MM.1S (cell line): ENCODE measurements around the gene ZNF710.
A peak's percentile ranks its signal among the peaks of the same experiment; 100 is the strongest.
"Not testable (repeated sequence)": the region's sequence is repeated elsewhere in the genome, so short reads cannot be mapped to it uniquely, and the experiment has no call there.

Experiments
- DNase-seq: peaks from one replicate; pipeline ENCODE4 v3.0.0-alpha.2; 2015
- H2AFZ ChIP-seq: fragments of 300-600 bp; sonication (generic); 2 replicates; pipeline ENCODE4 v1.6.0; 2016; ENCODE audit warnings: antibody characterized with exemption, low read length
- H3F3A ChIP-seq: fragments of 300-600 bp; sonication (generic); 2 replicates; pipeline ENCODE4 v1.6.1; 2016; ENCODE audit warnings: mild to moderate bottlenecking, antibody characterized with exemption, low read length, moderate library complexity, mixed read lengths; ENCODE audit not compliant: insufficient read depth
- H3K27ac ChIP-seq: fragments of 300-600 bp; sonication (generic); 2 replicates; pipeline ENCODE4 v1.5.1; 2016; ENCODE audit warnings: mild to moderate bottlenecking, low read length
- H3K27me3 ChIP-seq: fragments of 300-600 bp; sonication (generic); replicated peaks from 2 replicates; pipeline ENCODE4 v1.6.0; 2016; ENCODE audit warnings: low read length; ENCODE audit not compliant: insufficient read depth
- H3K36me3 ChIP-seq: fragments of 300-600 bp; sonication (generic); replicated peaks from 2 replicates; pipeline ENCODE4 v1.6.1; 2016; ENCODE audit warnings: mild to moderate bottlenecking, low read length, mixed read lengths; ENCODE audit not compliant: insufficient read depth
- H3K4me1 ChIP-seq: fragments of 300-600 bp; sonication (generic); 2 replicates; pipeline ENCODE4 v1.6.1; 2016; ENCODE audit warnings: low read length, mixed read lengths
- H3K4me2 ChIP-seq: fragments of 300-600 bp; sonication (generic); 2 replicates; pipeline ENCODE4 v1.6.0; 2016; ENCODE audit warnings: low read depth, low read length
- H3K4me3 ChIP-seq: fragments of 300-600 bp; sonication (generic); 2 replicates; pipeline ENCODE4 v1.5.1; 2016; ENCODE audit warnings: low read length, mixed read lengths
- H3K79me2 ChIP-seq: fragments of 300-600 bp; sonication (generic); 2 replicates; pipeline ENCODE4 v1.6.1; 2016; ENCODE audit warnings: mixed run types, low read length, mixed read lengths
- H3K9ac ChIP-seq: fragments of 300-600 bp; sonication (generic); 2 replicates; pipeline ENCODE4 v1.6.1; 2016; ENCODE audit warnings: low read length, mixed read lengths
- H3K9me2 ChIP-seq: fragments of 300-600 bp; sonication (generic); replicated peaks from 2 replicates; pipeline ENCODE4 v1.6.1; 2016; ENCODE audit warnings: mild to moderate bottlenecking, low read length, mixed read lengths; ENCODE audit not compliant: insufficient read depth
- H3K9me3 ChIP-seq: fragments of 300-600 bp; sonication (generic); replicated peaks from 2 replicates; pipeline ENCODE4 v1.6.1; 2016; ENCODE audit warnings: mild to moderate bottlenecking, low read length, mixed read lengths; ENCODE audit not compliant: insufficient read depth
- H4K20me1 ChIP-seq: fragments of 300-600 bp; sonication (generic); 2 replicates; pipeline ENCODE4 v1.6.1; 2016; ENCODE audit warnings: mild to moderate bottlenecking, low read length, moderate library complexity, mixed read lengths; ENCODE audit not compliant: insufficient read depth
- EZH2 ChIP-seq: fragments of 300-600 bp; sonication (generic); optimal IDR thresholded peaks from 2 replicates; pipeline ENCODE3; 2017; ENCODE audit warnings: low read depth, mild to moderate bottlenecking, antibody characterized with exemption, low read length, mixed read lengths
- EZH2phosphoT487 ChIP-seq: fragments of 300-600 bp; sonication (generic); IDR thresholded peaks from 2 replicates; pipeline ENCODE4 v1.6.1; 2018; ENCODE audit warnings: antibody characterized with exemption, low read length
- TF ChIP-seq, protein P1 (sequence below): fragments of 300-600 bp; sonication (generic); IDR thresholded peaks from 2 replicates; pipeline ENCODE4 v1.5.1; 2016; ENCODE audit warnings: antibody characterized with exemption, low read length, mixed read lengths

Gene ZNF710

DNA sequence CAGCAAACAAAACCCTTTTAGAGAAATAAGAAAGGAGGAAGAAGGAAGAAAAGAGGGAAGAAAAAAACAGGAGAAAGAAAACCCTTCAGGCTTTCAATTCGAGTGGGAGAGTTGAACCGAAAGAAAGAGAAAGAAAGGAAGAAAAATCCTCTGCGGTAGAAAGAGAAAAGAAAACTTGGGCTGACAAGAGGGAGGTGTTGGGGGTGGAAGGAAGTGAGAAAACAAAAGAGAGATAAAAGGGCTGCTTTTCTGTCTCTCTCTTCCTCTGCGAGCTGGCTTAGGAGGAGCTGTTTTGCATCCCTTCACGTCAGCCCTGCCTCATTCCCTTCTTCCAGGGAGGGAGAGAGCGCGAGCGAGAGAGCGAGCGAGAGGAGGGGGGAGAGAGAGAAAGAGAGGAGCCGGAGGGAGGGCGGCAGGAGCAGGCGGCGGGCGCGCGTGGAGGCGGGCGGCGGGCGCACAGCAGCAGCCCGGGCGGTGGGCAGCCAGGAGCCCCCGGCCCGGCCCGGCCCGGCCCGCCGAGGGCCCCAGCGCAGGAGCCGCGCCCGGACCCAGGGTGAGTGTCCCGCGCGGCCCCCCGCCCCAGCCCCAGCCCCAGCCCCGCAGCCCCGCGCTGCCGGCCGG, at the start of gene ZNF710:
ZNF710 (plus strand) TSS at position 263 of the 621 bp plus-strand sequence. CDS start 65,814 bp downstream, outside the sequence.
- no peaks in the 10 kb centered on the region for H3K27me3 ChIP-seq
- no peak for TF ChIP-seq EZH2
- TF ChIP-seq, protein P1, sequence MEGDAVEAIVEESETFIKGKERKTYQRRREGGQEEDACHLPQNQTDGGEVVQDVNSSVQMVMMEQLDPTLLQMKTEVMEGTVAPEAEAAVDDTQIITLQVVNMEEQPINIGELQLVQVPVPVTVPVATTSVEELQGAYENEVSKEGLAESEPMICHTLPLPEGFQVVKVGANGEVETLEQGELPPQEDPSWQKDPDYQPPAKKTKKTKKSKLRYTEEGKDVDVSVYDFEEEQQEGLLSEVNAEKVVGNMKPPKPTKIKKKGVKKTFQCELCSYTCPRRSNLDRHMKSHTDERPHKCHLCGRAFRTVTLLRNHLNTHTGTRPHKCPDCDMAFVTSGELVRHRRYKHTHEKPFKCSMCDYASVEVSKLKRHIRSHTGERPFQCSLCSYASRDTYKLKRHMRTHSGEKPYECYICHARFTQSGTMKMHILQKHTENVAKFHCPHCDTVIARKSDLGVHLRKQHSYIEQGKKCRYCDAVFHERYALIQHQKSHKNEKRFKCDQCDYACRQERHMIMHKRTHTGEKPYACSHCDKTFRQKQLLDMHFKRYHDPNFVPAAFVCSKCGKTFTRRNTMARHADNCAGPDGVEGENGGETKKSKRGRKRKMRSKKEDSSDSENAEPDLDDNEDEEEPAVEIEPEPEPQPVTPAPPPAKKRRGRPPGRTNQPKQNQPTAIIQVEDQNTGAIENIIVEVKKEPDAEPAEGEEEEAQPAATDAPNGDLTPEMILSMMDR = no peak
- no peak for TF ChIP-seq EZH2phosphoT487
- H3K9ac ChIP-seq = peak within 1 kb of the TSS; percentile 76
- H3K27ac ChIP-seq = peak within 1 kb of the TSS; percentile 39; the same call in 1 of the 2 replicates
- H3K4me1 ChIP-seq = peaks cover 4% of the 10 kb centered on the region; the same call in 1 of the 2 replicates
- no peaks in the 10 kb centered on the region for H4K20me1 ChIP-seq
- H3K36me3 ChIP-seq = no peaks in the 10 kb centered on the region
- H3K4me3 ChIP-seq = peak within 1 kb of the TSS; percentile 89
- H3K9me2 ChIP-seq = no peaks in the 10 kb centered on the region
- H2AFZ ChIP-seq = peak within 1 kb of the TSS; percentile 44
- no peaks in the 10 kb centered on the region for H3K9me3 ChIP-seq
- peak; percentile 27 for DNase-seq
- H3K4me2 ChIP-seq = peak within 1 kb of the TSS; percentile 59
- peaks cover 13% of the 10 kb centered on the region; the same call in 1 of the 2 replicates for H3F3A ChIP-seq
- H3K79me2 ChIP-seq = peaks cover 38% of the 10 kb centered on the region

DNA sequence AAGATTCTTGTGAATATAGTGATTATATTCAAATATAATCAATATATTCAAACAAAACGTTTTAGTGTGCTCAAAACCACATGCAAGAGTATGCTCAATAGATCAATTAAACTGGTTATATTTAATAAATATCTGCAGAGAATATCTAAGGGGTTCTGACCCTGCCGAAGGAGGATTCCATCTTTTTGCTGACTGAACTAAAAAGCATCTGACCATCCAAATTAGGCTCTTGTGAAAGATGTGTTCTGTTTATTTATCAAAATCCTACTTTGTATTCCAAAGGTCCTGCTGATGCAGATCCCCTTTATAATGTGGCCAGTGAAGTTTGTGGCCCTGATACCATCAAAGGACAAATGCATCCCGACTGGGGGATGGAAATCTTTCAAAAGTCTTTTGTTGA, 46.6 kb upstream of the ZNF710 start:
- no peak for TF ChIP-seq EZH2
- TF ChIP-seq EZH2phosphoT487 = no peak
- H3F3A ChIP-seq = no peaks in the 10 kb centered on the region
- no peak overlapping the region for H3K9ac ChIP-seq
- no peaks in the 10 kb centered on the region for H3K9me2 ChIP-seq
- H3K4me3 ChIP-seq = no peak overlapping the region
- H3K27me3 ChIP-seq = no peaks in the 10 kb centered on the region
- no peak overlapping the region for H2AFZ ChIP-seq
- DNase-seq = no peak
- H4K20me1 ChIP-seq = no peaks in the 10 kb centered on the region
- H3K79me2 ChIP-seq = no peaks in the 10 kb centered on the region
- H3K9me3 ChIP-seq = no peaks in the 10 kb centered on the region
- H3K4me1 ChIP-seq = no peaks in the 10 kb centered on the region
- no peaks in the 10 kb centered on the region for H3K36me3 ChIP-seq
- no peak overlapping the region for H3K27ac ChIP-seq
- no peak overlapping the region for H3K4me2 ChIP-seq

GRCh38 chr15:89955449-89955998, 45.6 kb upstream of the ZNF710 start:
- H3K9me2 ChIP-seq, H3K4me2 ChIP-seq, H3K9me3 ChIP-seq, H3K4me3 ChIP-seq, H3K79me2 ChIP-seq, DNase-seq, H3F3A ChIP-seq, H3K9ac ChIP-seq, H3K4me1 ChIP-seq, H3K27ac ChIP-seq, H3K27me3 ChIP-seq, H3K36me3 ChIP-seq, H4K20me1 ChIP-seq, H2AFZ ChIP-seq: not testable (repeated sequence)

DNA sequence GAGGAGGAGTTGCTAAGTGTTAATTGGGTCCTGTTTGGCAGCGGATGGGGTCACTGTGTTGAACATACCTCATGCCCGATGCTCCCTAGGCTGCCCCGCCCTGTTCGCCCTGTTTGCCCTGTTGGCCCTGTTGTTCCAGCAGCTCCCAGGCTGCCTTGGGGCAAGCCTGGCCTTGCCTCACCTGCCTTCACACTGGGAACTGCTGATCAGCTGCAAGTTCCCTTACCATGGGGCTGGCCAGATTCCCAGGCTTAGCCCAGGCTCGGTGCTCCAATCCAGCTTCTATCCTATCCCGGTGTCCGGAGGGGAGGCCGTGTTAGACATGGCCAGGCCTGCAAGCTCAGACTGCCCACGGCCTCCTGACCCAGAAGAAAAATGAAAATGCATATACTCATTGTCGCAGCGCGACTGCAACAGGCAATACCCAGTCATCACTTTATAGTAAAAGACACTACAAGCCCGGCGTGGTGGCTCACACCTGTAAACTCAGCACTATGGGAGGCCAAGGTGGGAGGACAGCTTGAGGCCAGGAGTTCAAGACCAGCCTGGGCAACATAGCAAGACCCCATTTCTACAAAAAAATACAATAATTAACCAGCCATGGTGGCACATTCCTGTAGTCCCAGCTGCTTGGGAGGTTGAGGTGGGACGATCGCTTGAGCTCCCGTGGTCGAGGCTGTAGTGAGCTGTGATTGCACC, 42.9 kb upstream of the ZNF710 start:
- Histone ChIP-seq H3K79me2 (no peaks in the 10 kb centered on the region), H2AFZ (no peak overlapping the region), H3K4me1 (no peaks in the 10 kb centered on the region), H3K9me3 (no peaks in the 10 kb centered on the region), H3K36me3 (no peaks in the 10 kb centered on the region), H4K20me1 (no peaks in the 10 kb centered on the region), H3K9me2 (no peaks in the 10 kb centered on the region), H3K9ac (no peak overlapping the region), H3K4me3 (no peak overlapping the region), H3F3A (no peaks in the 10 kb centered on the region), H3K27me3 (no peaks in the 10 kb centered on the region), H3K4me2 (no peak overlapping the region), H3K27ac (no peak overlapping the region)
- TF ChIP-seq, protein P1 = no peak
- no peak for TF ChIP-seq EZH2phosphoT487
- TF ChIP-seq EZH2 = no peak
- DNase-seq = no peak
